HepG2 (cell line): ENCODE results near the gene RHOBTB3. TPM values are rescaled to one million over a fixed set of nuclear protein-coding genes. Genes with fewer than 3 reads are reported as not detected.

ENCODE experiments used
- ATAC-seq: fragments of 200-7000 bp; cut with Tn5 transposase; 3 replicates; pipeline ENCODE4 v1.9.1; 2020; ENCODE audit warnings: mild to moderate bottlenecking, moderate library complexity
- BruUV-seq: library from RNA; stranded (reverse); fragments of 400-500 nt; replicated peaks from 2 replicates; lab custom pipeline; 2021; lab: Mats Ljungman, UMichigan
- CTCF ChIA-PET: fragments of 300-600 bp; formaldehyde crosslinking; extraction: SDS; loops from one replicate; lab custom pipeline; 2021; ENCODE audit warnings: low total read pairs, inconsistent platforms, low intra/inter-chr PET ratio; lab: Yijun Ruan, JAX
- POLR2A ChIA-PET: fragments of 350-600 bp; sonication (Branson Sonifier 250); formaldehyde crosslinking; loops from one replicate; lab custom pipeline; 2020; ENCODE audit warnings: antibody characterized with exemption, inconsistent platforms; lab: Yijun Ruan, JAX
- DNase-seq: peaks from one replicate; pipeline ENCODE4 v3.0.0-alpha.2; 2015; ENCODE audit warnings: low spot score
- FAIRE-seq: peaks from 3 replicates; lab custom pipeline; 2011; peaks lifted over from hg19 to GRCh38; lab: Jason Lieb, UNC
- H2AFZ ChIP-seq: one replicate; pipeline ENCODE4 v1.6.1; 2011; ENCODE audit warnings: low read length, inconsistent platforms
- H3K27ac ChIP-seq: fragments of 300-600 bp; 3 replicates; pipeline ENCODE4 v1.8.0; 2011; ENCODE audit warnings: mixed run types, mild to moderate bottlenecking, mixed read lengths, low read length, inconsistent platforms; ENCODE audit not compliant: insufficient read depth; ENCODE audit errors: extremely low read length
- H3K27me3 ChIP-seq, 2 experiments: fragments of 200-600 bp in 1 of 2; 2 replicates in 1 of 2; 3 replicates in 1 of 2; pipeline versions ENCODE4 v1.6.0 to v1.8.0; 2011; ENCODE audit warnings: low read length in 2 of 2, mild to moderate bottlenecking in 2 of 2, moderate library complexity in 2 of 2, inconsistent platforms in 1 of 2; ENCODE audit not compliant: insufficient read depth in 2 of 2, control insufficient read depth in 1 of 2
- H3K36me3 ChIP-seq, 2 experiments: fragments of 200-600 bp in 1 of 2; replicated peaks in 1 of 2; 2 replicates in 1 of 2; 3 replicates in 1 of 2; pipeline versions ENCODE4 v1.5.1 to v1.8.0; 2011; ENCODE audit warnings: low read length in 2 of 2, inconsistent platforms in 1 of 2; ENCODE audit not compliant: insufficient read depth in 2 of 2, control insufficient read depth in 1 of 2
- H3K4me1 ChIP-seq: 2 replicates; pipeline ENCODE4 v1.5.1; 2012; ENCODE audit warnings: low read length, inconsistent platforms; ENCODE audit not compliant: insufficient read depth
- H3K4me2 ChIP-seq: 2 replicates; pipeline ENCODE4 v1.6.0; 2011; ENCODE audit warnings: low read depth, low read length, inconsistent platforms
- H3K4me3 ChIP-seq, 3 experiments: fragments of 200-600 bp in 1 of 3; sonication (generic), shearing (Covaris generic) in 1 of 3; replicated peaks in 1 of 3; 2 replicates each; pipeline ENCODE4 v1.5.1; 2011 to 2016; ENCODE audit warnings: low read length in 3 of 3, inconsistent platforms in 2 of 3, low read depth in 2 of 3, mild to moderate bottlenecking in 2 of 3, control low read depth in 1 of 3, mixed read lengths in 1 of 3; ENCODE audit not compliant: insufficient read depth in 1 of 3
- H3K79me2 ChIP-seq: one replicate; pipeline ENCODE4 v1.6.1; 2011; ENCODE audit warnings: low read length, inconsistent platforms; ENCODE audit not compliant: insufficient read depth
- H3K9ac ChIP-seq: 2 replicates; pipeline ENCODE4 v1.6.0; 2011; ENCODE audit warnings: mild to moderate bottlenecking, low read depth, low read length, inconsistent platforms; ENCODE audit not compliant: insufficient read depth
- H3K9me3 ChIP-seq: 2 replicates; pipeline ENCODE4 v1.5.1; 2012; ENCODE audit warnings: mild to moderate bottlenecking, low read length
- H4K20me1 ChIP-seq: 2 replicates; pipeline ENCODE4 v1.6.0; 2011; ENCODE audit warnings: inconsistent platforms, mild to moderate bottlenecking, low read length, moderate library complexity; ENCODE audit not compliant: insufficient read depth
- FOXK2 ChIP-seq: fragments of 450-650 bp; IDR thresholded peaks from 2 replicates; pipeline ENCODE4 v1.6.1; 2016
- GFI1 ChIP-seq: sonication (generic); formaldehyde crosslinking; IDR thresholded peaks from 2 replicates; pipeline ENCODE4 v1.5.0; 2020; ENCODE audit warnings: missing genetic modification reagents, mild to moderate bottlenecking, borderline replicate concordance
- HIC2 ChIP-seq: sonication (generic); formaldehyde crosslinking; IDR thresholded peaks from 2 replicates; pipeline ENCODE4 v1.9.0; 2022; ENCODE audit warnings: low read depth, missing genetic modification reagents
- HOXA5 ChIP-seq: sonication (generic); formaldehyde crosslinking; IDR thresholded peaks from 2 replicates; pipeline ENCODE4 v1.4.0; 2020; ENCODE audit warnings: missing genetic modification reagents
- MED13 ChIP-seq: sonication (generic); formaldehyde crosslinking; IDR thresholded peaks from 2 replicates; pipeline ENCODE4 v1.5.0; 2020; ENCODE audit warnings: missing genetic modification reagents
- REL ChIP-seq: sonication (generic); formaldehyde crosslinking; conservative IDR thresholded peaks from 2 replicates; pipeline ENCODE4 v1.8.0; 2022; ENCODE audit warnings: mild to moderate bottlenecking, missing genetic modification reagents, moderate library complexity
- TBP ChIP-seq: sonication (generic); formaldehyde crosslinking; IDR thresholded peaks from 2 replicates; pipeline ENCODE4 v1.5.0; 2020; ENCODE audit warnings: missing genetic modification reagents
- ZBTB34 ChIP-seq: sonication (generic); formaldehyde crosslinking; IDR thresholded peaks from 2 replicates; pipeline ENCODE4 v1.8.0; 2022; ENCODE audit warnings: mild to moderate bottlenecking, missing genetic modification reagents
- ZBTB38 ChIP-seq: sonication (generic); formaldehyde crosslinking; IDR thresholded peaks from 2 replicates; pipeline ENCODE4 v1.5.1; 2020; ENCODE audit warnings: mild to moderate bottlenecking, missing genetic modification reagents
- ZNF180 ChIP-seq: sonication (generic); formaldehyde crosslinking; IDR thresholded peaks from 2 replicates; pipeline ENCODE4 v1.4.0; 2020; ENCODE audit warnings: low read depth, missing genetic modification reagents, borderline replicate concordance
- ZNF441 ChIP-seq: sonication (generic); formaldehyde crosslinking; IDR thresholded peaks from 2 replicates; pipeline ENCODE4 v1.7.0; 2021; ENCODE audit warnings: missing genetic modification reagents, borderline replicate concordance
- ZNF543 ChIP-seq: sonication (generic); formaldehyde crosslinking; IDR thresholded peaks from 2 replicates; pipeline ENCODE4 v1.4.0; 2020; ENCODE audit warnings: mild to moderate bottlenecking, missing genetic modification reagents
- ZNF770 ChIP-seq: sonication (generic); formaldehyde crosslinking; IDR thresholded peaks from 2 replicates; pipeline ENCODE4 v1.5.0; 2020; ENCODE audit warnings: mild to moderate bottlenecking, missing genetic modification reagents
- whole genome bisulfite sequencing: methylation state at CpG from one replicate; pipeline ENCODE4 v1.1.6; 2017; ENCODE audit warnings: low lambda C conversion rate; 5-methylcytosine and 5-hydroxymethylcytosine counted together
- in situ Hi-C: cut with HindIII; loops from 2 replicates; pipeline ENCODE4 v1.10.0; 2017; ENCODE audit warnings: low pct_unique_long_range_greater_than_20kb; ENCODE audit not compliant: extremely low pct_ligation_motif_present
- intact Hi-C: fragments of 100-400 bp; cut with micrococcal nuclease; formaldehyde crosslinking; loops from one replicate; pipeline ENCODE4 v1.10.0; 2022; ENCODE audit not compliant: unreplicated experiment
- polyA plus RNA-seq, 8 experiments: library from polyadenylated mRNA; depleted of rRNA in 3 of 8; stranded (reverse) in 7 of 8; unstranded in 1 of 8; fragments of >200 nt; fragmentation: Illumina TruSeq in 4 of 8; extraction: Trizol in 4 of 8; gene quantifications; 2 replicates each; pipeline versions ENCODE4 v1.2.1 to v1.2.3, GENCODE V29; 2011 to 2016; ENCODE audit warnings: low read depth in 4 of 8, missing spikeins in 1 of 8, mixed read lengths in 1 of 8; ENCODE audit not compliant: insufficient read depth in 1 of 8
- total RNA-seq, 5 experiments: library from RNA; depleted of rRNA; stranded (reverse); fragments of >200 nt; fragmentation: Illumina TruSeq; extraction: Trizol; gene quantifications; 2 replicates each; pipeline ENCODE4 v1.2.3, GENCODE V29; 2016; ENCODE audit warnings: low read depth in 1 of 5
- TF ChIP-seq, protein P1 (sequence below): sonication (generic); formaldehyde crosslinking; IDR thresholded peaks from 2 replicates; pipeline ENCODE4; 2020; ENCODE audit warnings: missing genetic modification reagents, mild to moderate bottlenecking, borderline replicate concordance

RHOBTB3 gene
- total and polyA plus RNA-seq, 2 of the 13 experiments (the other 11 are each of a cell fraction or from before 2014, with no cell fraction given), result 31.6 to 35.4 TPM

- Histone ChIP-seq H3K4me1 (no peaks in the 10 kb centered on the region), H3K4me3 (no peak overlapping the region), H2AFZ (no peak overlapping the region), H3K9me3 (no peaks in the 10 kb centered on the region), H3K27me3 (no peaks in the 10 kb centered on the region), H4K20me1 (no peaks in the 10 kb centered on the region), H3K4me2 (no peak overlapping the region), H3K9ac (no peak overlapping the region), H3K36me3 (peaks cover 0 to 25% of the 10 kb centered on the region in 2 experiments; a peak in 4 of 5 replicates), H3K79me2 (no peaks in the 10 kb centered on the region), H3K27ac (no peak overlapping the region)
- intact Hi-C loops (no loop called here), in situ Hi-C loops (no loop called here)
- TF ChIP-seq ZNF770 (CRISPR knock-in tag), result no peak
- no peak for TF ChIP-seq HOXA5 (CRISPR knock-in tag)
- no peak for TF ChIP-seq TBP (CRISPR knock-in tag)
- no peak for TF ChIP-seq FOXK2
- no peak for TF ChIP-seq REL (CRISPR knock-in tag)
- TF ChIP-seq ZNF543, result no peak
- no peak for TF ChIP-seq ZNF180 (CRISPR knock-in tag)
- TF ChIP-seq GFI1 (CRISPR knock-in tag), result no peak
- TF ChIP-seq ZBTB34 (CRISPR knock-in tag), result no peak
- no peak for TF ChIP-seq MED13 (CRISPR knock-in tag)
- TF ChIP-seq, protein P1, sequence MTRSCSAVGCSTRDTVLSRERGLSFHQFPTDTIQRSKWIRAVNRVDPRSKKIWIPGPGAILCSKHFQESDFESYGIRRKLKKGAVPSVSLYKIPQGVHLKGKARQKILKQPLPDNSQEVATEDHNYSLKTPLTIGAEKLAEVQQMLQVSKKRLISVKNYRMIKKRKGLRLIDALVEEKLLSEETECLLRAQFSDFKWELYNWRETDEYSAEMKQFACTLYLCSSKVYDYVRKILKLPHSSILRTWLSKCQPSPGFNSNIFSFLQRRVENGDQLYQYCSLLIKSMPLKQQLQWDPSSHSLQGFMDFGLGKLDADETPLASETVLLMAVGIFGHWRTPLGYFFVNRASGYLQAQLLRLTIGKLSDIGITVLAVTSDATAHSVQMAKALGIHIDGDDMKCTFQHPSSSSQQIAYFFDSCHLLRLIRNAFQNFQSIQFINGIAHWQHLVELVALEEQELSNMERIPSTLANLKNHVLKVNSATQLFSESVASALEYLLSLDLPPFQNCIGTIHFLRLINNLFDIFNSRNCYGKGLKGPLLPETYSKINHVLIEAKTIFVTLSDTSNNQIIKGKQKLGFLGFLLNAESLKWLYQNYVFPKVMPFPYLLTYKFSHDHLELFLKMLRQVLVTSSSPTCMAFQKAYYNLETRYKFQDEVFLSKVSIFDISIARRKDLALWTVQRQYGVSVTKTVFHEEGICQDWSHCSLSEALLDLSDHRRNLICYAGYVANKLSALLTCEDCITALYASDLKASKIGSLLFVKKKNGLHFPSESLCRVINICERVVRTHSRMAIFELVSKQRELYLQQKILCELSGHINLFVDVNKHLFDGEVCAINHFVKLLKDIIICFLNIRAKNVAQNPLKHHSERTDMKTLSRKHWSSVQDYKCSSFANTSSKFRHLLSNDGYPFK (CRISPR knock-in tag), result no peak
- TF ChIP-seq HIC2 (CRISPR knock-in tag), result no peak
- TF ChIP-seq ZNF441, result no peak
- TF ChIP-seq ZBTB38, result no peak
- ChIA-PET POLR2A (no interaction called here), CTCF (no interaction called here)
- DNase-seq (no peak), FAIRE-seq (no peak), ATAC-seq (no peak)
- 96% methylated on average over 3 of the region's 3 CpGs for WGBS
- no TSS peak for BruUV-seq
These were observed 55.8 kb downstream of the RHOBTB3 start for GRCh38 chr5:95786821-95787418.
